GM18517 (cell line): ENCODE measurements around the gene CD9.
"Not testable (repeated sequence)": the region's sequence is repeated elsewhere in the genome, so short reads cannot be mapped to it uniquely, and the experiment has no call there.

ENCODE experiments used
- ATAC-seq: cut with Tn5 transposase; IDR thresholded peaks from one replicate; pipeline ENCODE4 v1.9.1; 2021; ENCODE audit warnings: mild to moderate bottlenecking, moderate library complexity; ENCODE audit not compliant: unreplicated experiment

Gene CD9

DNA sequence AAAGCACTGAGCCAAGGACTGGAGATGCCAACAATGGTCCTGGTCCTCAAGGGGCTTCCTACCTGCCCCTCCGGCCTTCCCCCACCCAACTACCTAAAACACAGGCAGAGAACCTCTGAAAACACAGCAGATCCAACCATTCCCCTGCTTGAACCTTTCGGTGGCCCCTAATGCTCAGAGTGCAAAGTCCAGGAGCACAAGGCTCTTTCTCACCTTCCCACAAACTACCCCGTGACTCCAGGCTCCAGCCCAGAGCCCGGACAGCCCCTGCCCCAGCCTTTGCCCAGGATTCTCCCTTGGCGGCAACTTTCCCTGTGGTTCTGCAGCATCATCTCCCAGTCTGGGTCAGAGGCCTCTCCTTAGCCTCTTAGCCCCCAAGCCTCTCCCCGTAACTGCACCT, 1.6 kb upstream of the CD9 start:
- no peak for ATAC-seq

DNA sequence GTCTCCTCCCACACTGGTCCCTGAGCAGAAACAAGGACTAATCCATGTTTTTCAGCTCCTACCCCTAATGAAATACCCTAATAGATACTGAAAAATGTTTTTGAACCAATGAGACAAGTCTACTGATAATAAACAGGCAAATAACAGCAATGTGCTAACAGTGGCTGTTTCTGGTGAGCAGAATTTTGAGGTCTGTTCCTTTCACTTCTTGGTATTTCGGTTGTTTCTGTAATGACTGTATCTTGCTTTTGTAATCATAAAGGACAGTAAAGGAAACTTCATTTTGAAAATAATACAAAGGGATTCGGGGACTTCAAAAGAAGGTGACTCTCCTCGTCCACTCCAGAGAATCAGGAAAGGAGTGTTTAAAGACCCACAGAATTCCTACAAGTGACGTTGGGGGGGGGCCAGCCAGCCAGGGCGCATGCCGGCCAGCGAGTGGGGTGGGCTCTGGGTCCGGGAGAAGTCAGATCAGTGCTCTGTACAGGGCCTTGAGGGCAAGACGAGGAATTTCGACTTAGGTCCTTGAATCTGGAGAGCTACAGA, 1.1 kb upstream of the CD9 start:
- ATAC-seq: no peak

DNA sequence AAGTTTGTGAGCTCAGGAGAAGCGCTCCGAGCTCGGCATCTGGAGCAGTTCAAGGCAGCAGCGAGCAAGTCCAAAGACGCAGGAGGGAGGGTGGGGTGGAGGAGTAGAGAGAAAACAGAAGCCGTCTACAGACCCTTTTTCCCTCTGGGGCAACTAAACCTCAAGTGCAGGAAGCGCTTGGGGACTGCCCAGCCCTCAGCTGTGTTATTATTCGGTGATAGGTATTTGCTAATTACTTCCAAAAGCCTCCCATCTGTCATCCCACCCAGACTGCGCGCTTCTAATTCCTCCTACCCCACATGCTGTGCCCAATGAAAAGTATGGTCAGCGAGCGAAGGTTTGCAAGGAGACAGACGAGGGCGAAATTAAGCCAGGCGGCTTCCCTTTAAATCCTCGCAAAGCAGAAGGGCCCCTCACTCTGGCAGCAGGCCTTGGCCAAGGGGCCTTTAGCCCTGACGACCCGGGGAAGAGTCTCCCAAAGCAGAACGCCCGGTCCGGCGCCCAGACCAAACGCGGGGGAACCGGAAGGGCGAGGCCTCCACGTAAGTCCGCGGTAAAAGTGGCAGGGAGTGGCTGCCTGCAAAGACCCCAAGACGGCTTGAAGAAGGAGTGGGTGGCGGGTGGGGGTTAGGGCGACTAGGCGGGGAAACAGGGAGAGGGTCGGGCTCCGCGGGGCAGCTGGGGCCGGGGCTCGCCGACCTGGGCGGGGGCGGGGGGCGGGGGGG, 507 bp upstream of the CD9 start:
- ATAC-seq: no peak

DNA sequence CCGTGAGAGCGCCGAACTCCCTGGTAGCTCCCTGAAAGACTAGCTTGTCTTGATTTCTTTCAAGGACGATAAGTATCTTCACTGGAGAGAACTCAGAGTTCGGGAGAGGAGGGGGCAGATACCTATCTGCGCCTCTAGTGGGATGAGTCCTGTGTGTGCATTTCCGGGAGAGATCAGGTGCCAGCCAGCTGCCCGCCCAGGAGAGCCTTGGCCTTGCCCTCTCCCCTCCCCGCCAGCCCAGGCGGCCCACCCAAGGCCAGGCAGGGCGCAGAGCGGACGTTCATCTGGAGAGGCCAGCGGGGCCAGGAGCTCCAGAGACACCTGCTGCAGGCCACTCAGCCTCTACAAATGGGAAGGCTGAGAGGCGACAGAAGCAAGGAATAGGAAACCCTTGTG, 1.0 kb downstream of the CD9 start:
- no peak for ATAC-seq

DNA sequence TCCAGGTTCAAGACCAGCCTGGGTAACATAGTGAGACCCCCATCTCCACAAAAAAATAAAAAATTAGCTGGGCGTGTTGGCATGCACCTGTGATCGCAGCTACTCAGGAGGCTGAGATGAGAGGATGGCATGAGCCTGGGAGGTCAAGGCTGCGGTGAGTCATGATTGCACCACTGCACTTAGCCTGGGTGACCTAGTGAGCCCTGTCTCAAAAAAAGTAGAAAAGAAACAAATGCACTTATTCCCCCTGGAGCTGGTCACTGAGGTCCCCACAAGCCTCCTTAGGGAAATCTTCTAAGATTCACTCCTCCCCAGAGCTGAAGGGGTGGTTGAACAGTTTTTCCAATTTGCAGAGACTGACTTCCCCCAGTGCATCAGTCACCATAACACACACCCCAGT, 1.6 kb downstream of the CD9 start:
- ATAC-seq: no peak

DNA sequence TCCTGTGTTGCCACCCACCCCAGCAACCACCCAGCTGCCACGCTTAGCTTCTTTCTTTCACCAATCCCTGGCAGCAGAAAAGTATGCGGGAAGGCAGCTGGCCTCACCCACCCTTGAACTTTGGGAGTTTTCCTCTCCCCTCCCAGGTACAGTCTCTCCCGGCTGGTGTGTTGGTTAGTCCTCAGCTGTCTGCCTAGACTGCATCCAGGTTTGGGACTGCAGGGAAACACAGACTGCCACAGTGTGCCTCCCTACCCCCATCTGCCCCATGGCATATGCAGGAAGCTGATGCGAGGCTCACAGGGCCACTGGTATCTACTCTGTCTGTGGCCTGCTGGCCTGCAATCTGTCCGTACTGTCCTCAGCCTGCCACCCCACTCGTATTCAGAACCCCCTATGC, 2.1 kb downstream of the CD9 start:
- ATAC-seq: no peak

DNA sequence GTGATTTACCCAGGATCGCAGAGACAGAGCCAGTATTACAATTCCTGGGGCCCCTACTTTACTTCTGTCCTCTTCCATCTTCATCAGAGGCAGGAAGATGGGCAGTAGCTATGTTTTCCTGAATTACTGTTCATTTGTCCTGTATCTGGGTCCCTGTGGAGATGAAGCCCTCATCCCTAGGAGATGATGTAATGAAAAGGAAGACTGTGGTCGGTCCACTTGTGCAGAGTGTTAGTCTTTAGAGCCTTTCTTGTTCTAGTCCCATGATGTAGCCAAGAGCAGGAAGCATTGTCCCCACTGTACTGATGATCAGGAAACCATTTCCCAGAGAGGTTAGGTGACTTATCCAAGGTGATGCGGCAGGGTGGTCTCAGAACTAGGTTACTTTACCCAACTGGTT, 2.6 kb downstream of the CD9 start:
- ATAC-seq: no peak

DNA sequence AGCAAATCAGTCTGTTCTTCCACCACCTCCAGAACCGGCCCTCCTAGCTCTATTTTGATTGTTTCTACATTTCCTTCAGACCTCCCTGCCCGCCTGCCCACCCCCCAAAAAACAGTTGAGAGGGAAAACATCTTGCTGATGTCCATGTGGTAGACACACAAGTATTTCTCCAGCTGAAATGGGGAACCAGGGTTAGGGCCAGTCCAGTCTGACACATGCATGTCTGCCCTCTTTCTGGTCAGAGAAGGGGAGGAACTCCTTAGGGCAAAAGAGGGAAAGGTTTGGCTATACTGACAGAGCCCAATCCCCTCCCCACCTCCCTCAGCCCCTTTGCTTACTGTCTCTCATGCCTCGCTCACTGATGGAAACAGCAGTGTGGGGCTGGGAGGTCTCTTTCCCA, 3.4 kb downstream of the CD9 start:
- no peak for ATAC-seq

DNA sequence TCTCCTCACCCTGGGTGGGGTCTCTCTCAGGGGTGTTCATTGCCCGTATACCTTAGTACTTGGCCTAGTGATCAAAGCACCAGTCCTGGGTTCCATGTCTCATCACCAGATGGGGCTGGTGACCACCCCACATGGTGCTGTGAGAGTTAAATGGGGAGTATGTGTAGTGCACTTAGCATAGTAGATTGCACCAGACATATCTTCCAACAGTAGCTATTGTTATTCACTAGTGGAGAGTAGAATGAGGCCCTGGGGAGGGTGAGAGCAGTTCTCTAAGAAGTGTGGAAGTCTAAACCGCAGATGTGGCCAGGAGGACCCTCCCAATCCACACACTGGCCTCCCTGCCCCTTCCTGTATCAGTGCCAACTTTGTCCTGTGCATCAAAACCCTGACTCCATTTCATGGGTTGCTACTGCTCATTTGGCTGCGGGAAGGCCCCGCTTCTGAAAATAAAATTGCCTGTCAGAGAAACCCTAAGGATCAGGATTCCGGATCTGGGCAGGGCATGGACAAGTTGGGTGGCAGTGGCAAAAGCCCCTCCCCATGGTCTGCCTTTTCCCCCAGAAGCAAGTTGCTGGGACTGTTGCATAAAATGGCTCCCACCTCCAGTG, 4.4 kb downstream of the CD9 start:
- ATAC-seq: no peak

DNA sequence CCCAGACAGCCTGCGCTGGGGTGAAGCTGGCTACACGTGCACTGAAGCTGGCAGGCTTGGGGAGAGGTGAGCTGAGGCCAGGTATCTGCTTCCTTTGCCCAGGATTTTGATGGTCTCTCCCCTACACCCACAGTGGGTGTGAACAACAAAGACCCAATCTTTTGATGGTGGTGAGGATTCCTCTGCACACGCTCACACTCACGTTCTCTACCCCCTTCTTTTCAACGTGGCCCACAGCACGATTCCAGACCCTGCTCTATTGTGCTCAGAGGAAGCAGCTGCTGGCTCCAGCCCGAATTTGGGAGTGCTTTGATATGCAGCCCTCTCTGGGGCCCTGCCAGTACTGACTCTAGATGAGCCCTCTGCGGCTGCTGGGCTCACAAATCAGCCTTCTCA, 4.9 kb downstream of the CD9 start:
- ATAC-seq: no peak

DNA sequence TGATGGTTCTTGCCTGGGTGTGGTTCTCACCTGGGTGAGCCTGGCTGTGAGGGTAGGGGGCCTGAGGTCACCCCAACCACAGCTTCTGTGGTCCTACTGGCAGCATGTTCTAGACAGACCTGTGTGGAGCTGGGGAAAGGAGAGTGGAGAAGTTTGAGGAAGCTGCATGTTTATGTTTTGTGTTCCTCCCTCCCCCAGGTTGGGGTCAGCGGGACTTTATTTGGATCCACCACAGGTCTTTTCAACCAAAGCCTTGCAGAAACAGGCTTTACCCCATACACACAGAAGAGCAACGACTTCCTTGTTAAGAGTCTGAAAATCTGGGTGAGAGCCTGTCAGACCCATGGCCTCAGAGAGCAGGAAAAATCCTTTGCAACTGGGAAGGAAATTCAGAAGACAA, 5.6 kb downstream of the CD9 start:
- no peak for ATAC-seq

DNA sequence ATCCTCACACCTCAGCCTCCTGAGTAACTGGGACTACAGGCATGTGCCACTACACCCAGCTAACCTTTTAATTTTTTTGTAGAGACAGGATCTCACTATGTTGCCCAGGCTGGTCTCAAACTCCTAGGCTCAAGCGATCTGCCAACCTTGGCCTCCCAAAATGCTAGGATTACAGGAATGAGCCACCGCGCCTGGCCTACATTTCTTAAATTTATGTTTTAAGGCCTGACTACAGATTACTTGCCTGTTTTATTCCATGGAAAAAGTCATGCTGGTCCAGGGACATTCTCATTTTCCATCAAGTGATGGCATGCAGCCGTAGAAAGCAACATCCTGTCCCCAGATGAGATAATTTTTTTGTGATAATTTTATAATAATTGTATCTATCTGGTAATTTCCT, 6.1 kb downstream of the CD9 start:
- no peak for ATAC-seq

DNA sequence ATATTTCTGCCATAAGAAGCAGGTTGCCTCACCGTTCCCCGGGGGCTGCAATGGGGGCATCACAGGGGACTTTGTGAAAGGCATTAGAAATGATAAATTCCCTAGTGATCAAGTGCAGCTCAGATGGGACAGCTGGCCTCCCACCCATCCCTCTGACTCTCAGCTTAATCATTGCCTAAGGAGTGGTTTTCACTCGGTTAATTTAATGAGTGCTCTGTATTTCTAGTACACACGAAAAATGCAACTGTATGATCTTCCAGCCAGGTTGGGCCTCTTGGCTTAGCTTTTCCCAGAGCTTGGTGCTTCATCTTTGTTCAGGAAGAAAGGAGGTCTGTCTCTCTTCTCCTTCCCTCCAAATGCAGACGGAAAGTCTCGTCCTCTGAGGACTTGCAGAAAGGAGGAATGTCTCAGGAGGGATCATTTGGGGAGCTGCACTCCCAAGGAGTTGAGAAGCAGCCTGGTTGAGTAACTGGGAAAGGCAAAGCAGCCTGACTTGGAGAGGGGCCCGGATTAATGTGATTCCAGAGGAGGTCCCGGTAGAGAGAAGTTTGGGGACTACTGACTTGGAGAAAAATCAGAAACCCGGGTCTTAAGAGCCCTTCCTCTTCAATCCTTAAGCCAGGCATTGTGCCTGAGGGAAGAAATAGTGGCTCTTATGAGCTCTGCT, 7.2 kb downstream of the CD9 start:
- no peak for ATAC-seq

DNA sequence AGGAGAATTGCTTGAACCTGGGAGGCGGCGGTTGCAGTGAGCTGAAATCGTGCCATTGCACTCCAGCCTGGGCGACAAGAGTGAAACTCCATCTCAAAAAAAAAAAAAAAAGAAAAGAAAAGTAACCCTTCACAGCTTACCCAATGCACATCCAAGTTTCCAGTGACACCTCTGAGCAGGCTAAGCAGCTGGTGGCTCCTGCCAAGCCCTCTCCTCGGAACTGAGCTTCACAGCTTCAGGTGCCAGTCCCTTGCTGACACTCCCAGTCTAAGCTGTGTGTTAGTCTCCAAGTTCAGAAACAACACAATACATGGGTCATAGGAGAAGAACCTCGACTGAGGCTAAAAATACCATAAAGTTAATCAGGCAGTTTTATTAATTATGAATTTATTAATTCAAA, 7.9 kb downstream of the CD9 start:
- no peak for ATAC-seq

DNA sequence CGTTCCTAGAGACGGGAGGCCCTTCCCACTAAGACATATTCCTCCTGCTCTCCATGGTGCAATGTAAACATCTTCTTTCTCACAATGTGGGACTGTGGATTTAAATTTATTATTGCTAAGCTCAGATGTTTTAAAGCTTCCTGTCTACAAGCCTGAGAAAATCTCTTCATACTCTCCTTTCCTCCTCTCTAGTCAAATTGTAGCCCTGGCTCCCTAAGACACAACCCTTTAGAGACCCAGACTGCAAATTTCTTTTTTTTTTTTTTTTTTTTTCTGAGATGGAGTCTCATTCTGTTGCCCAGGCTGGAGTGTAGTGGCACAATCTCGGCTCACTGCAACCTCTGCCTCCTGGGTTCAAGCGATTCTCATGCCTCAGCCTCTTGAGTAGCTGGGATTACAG, 9.2 kb downstream of the CD9 start:
- not testable (repeated sequence) for ATAC-seq

DNA sequence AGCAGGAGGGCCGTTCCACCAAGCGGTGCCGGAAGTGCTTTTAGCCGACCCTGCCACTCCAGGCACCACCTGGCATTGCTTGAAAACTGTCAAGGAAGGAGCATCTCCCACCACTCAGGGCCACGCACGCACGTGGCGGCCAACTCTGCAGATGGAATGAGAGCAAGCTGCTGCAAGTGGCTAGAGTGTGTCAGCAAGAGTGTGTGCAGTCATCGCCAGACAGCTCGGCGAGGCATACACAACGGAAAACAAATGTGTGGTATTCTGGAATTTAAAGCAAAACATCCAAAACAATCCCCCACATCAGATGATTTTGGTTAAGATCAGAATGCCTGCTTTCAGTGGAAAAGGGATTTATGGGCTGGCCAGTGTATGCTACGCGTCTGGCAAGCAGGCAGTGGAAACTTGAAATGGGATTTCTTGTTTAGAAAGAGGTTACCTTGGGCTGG, 11.2 kb downstream of the CD9 start:
- no peak for ATAC-seq

DNA sequence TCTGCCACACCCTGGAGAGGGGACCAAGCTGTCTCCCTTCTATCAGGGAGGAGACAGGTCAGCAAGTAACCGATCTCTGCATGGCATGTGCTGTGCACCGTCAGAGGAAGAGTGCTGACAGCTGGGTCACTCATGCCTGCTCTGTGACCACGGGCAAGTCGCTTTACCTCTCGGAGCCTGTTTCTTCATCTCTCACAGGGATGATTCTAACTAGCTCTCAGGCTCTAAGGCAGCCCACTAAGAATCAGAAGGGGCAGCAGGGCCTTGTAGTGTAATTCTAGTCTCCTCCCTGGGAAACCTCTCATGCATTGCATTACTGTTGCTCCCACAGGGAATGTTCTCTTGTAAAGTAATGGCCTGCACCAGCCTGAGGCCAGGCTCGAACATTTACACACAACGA, 11.9 kb downstream of the CD9 start:
- no peak for ATAC-seq

DNA sequence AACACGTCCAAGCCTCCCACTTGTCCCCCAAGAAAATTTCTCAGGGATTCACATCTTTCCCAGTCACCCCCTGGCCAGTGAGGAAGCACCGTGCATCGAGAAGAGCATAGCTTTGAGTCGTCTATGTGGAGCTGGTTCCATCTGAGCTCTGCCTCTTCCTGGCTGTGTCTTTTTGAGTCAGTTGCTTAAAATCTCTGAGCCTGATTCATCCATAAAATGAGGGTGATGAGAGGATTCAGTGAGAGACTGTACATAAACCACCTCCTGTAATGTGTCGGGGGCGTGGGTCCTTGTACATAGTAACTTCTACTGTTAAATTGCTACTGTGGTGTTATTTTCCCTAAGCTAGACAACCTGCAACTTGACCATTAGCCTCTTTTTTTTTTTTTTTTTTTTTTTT, 13.8 kb downstream of the CD9 start:
- no peak for ATAC-seq

DNA sequence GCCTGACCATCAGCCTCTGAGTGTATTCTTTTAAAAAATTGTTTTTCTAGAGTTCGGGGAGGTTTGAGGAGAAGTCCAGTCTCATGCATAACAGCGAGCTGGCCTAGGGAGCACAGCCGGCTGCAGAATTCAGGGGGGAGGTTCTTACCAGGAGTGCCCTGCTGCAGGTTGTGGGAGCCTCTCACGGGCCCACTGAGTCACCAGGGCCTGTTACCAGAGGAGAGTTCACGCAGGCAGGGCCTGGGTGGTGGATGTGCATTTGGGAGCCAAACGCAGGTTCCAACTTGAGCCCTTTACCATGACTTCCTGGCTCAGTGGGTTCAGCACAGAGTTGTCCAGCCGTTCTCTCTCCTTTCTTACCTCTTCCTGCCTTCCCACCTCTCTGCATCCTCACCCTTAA, 14.4 kb downstream of the CD9 start:
- ATAC-seq: no peak

DNA sequence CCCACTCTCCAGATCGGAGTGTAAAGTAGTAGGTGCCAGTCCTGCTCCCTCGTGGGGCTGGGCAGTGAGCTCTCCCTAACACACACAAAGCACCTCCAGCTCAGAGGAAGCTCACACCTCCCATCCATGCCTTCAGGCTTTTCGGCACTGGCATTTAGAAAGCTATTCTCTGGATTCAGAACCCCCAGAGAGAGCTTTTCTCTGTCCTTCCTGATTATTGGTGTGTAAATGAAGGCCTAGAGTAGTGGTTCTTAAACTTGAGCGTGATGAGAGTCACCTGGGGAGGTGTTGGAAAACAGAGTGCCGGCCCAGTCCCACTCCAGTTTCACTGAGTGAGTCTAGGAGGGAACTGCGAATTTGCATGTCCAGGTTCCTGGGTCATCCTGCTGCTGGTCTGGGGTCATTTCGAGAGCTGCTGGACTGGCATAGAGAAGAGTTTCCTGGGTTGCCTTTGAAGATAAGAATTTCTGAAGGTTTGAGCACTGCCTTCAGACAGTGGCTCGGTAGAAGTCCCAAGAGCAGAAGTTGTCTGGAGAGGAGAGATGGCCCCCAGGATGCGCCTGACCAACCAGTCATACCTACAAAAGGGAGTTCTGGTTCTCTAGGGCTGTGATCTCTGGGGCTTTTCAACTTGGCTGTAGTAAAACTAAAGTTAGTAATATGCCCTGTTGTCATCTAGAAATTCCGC, 15.1 kb downstream of the CD9 start:
- ATAC-seq: no peak

DNA sequence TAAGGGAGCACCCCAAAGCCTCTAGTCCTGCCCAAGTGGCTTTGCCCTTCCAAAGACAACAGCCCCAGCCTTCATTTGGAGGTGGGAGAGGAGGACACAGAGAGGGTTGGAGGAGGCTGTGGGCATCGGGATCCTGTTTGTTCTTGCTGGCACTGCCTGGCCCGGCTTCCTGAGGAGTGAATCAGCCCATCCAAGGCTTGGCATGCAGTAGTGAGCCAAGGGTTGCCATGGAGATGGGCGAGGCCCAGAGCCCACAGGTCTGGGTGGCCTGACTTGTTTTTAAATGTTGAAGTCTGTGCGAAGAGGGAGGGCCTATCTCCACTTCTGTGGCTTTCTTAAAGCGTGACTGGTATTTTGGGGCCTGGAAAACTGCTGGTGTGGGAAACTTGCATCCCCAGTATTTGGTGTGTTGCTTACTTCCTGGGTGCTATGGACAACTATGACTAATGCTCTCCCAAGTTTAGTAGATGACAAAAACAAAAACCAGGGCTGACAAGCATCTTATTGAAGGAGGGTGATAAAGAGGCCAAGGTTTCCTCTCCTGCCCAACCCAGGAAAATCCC, 15.8 kb downstream of the CD9 start:
- no peak for ATAC-seq
